Measurements from ENCODE around the gene LY6G6C. TPM values are rescaled to one million over a fixed set of nuclear protein-coding genes. Genes with fewer than 3 reads are reported as not detected.

LY6G6C gene
- total RNA-seq, 2 donors from 2014 or later: not detected

DNA sequence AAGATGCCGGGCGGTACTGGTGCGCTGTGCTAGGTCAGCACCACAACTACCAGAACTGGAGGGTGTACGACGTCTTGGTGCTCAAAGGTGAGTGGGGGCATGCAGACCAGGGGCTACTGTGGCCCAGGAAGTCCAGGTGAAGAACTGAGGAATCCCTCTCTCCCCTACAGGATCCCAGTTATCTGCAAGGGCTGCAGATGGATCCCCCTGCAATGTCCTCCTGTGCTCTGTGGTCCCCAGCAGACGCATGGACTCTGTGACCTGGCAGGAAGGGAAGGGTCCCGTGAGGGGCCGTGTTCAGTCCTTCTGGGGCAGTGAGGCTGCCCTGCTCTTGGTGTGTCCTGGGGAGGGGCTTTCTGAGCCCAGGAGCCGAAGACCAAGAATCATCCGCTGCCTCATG is 13.8 kb downstream of the LY6G6C start:
- Histone ChIP-seq H3K36me3 (replicated peaks in 1 of 2; ENCODE audit: insufficient read depth in 1 of 2, low read depth in 2 of 2) (no peaks in the 10 kb centered on the region), H3K4me1 (peaks cover 6% of the 10 kb centered on the region), H3K27me3 (no peaks in the 10 kb centered on the region), H3K27ac (no peak overlapping the region), H3K9me3 (no peaks in the 10 kb centered on the region), H3K4me3 (no peak overlapping the region)
- TF ChIP-seq, protein P1, sequence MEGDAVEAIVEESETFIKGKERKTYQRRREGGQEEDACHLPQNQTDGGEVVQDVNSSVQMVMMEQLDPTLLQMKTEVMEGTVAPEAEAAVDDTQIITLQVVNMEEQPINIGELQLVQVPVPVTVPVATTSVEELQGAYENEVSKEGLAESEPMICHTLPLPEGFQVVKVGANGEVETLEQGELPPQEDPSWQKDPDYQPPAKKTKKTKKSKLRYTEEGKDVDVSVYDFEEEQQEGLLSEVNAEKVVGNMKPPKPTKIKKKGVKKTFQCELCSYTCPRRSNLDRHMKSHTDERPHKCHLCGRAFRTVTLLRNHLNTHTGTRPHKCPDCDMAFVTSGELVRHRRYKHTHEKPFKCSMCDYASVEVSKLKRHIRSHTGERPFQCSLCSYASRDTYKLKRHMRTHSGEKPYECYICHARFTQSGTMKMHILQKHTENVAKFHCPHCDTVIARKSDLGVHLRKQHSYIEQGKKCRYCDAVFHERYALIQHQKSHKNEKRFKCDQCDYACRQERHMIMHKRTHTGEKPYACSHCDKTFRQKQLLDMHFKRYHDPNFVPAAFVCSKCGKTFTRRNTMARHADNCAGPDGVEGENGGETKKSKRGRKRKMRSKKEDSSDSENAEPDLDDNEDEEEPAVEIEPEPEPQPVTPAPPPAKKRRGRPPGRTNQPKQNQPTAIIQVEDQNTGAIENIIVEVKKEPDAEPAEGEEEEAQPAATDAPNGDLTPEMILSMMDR (IDR thresholded peaks at IDR 0.05): no peak
- no peak for TF ChIP-seq POLR2A (IDR thresholded peaks at IDR 0.05)
- intact Hi-C loops (cut with DNase I): no loop called here
- 73 to 88% methylated on average over 4 to 10 of the region's 10 CpGs for WGBS, 2 donors
- ATAC-seq (no peak), DNase-seq (no peak)

DNA sequence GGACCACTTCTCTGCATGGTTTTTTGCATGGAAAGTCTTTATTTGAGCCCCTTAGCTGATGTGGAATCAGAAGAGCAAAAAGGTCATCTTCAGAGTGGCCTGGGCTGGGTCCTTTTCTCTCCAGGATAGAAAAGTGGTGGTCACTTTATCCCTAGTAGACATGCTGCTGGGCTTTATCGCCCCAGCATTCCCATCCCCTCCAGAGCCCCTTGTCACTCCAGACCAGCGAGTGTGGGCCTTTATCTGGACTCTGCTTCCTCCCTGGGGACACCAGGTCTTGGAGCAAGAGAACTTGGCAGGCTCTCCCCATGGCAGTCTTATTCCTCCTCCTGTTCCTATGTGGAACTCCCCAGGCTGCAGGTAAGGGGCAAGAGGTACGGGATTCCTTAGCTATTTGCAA is 14.9 kb downstream of the LY6G6C start, which contains the start of gene LY6G6F:
Gene LY6G6F, plus strand, starts transcription at position 268 of the 400 bp plus-strand sequence. Its CDS starts 41 bp downstream, at position 309.
- TF ChIP-seq, protein P1 (IDR thresholded peaks at IDR 0.05): no peak
- TF ChIP-seq POLR2A (IDR thresholded peaks at IDR 0.05): no peak
- intact Hi-C loops (cut with DNase I): no loop called here
- Histone ChIP-seq H3K36me3 (replicated peaks in 1 of 2; ENCODE audit: insufficient read depth in 1 of 2, low read depth in 2 of 2) (no peaks in the 10 kb centered on the region), H3K27me3 (no peaks in the 10 kb centered on the region), H3K9me3 (no peaks in the 10 kb centered on the region), H3K4me1 (peaks cover 13% of the 10 kb centered on the region), H3K4me3 (no peak within 1 kb of the TSS), H3K27ac (no peak within 1 kb of the TSS)
- ATAC-seq (no peak), DNase-seq (no peak)
- WGBS, 2 donors: 29 to 37% methylated on average over 3 of the region's 3 CpGs

DNA sequence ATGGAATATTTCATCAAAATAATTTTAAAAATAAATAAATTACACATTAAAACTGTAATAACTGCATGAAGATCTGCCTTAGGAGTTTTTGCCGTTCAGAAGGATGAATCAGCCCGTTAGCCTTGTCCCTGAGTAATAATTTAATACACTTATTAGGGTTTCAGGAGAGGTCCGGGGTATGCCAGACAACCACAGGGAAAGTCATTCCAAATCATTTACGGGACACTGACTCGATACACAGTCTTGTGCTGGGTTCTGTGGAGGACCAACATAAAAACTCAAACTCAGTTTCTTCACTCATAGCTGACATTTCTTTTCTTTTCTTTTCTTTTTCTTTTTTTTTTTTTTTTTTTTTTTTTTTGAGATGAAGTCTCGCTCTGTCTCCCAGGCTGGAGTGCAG is 15.6 kb downstream of the LY6G6C start:
- TF ChIP-seq, protein P1 (IDR thresholded peaks at IDR 0.05): no peak
- TF ChIP-seq POLR2A (IDR thresholded peaks at IDR 0.05): no peak
- 73 to 81% methylated on average over 6 of the region's 6 CpGs for WGBS, 2 donors
- Histone ChIP-seq H3K27me3 (no peaks in the 10 kb centered on the region), H3K27ac (no peak overlapping the region), H3K4me3 (no peak overlapping the region), H3K36me3 (replicated peaks in 1 of 2; ENCODE audit: insufficient read depth in 1 of 2, low read depth in 2 of 2) (no peaks in the 10 kb centered on the region), H3K4me1 (peaks cover 20% of the 10 kb centered on the region), H3K9me3 (no peaks in the 10 kb centered on the region)
- ATAC-seq (no peak), DNase-seq (no peak)
- intact Hi-C loops (cut with DNase I): no loop called here

DNA sequence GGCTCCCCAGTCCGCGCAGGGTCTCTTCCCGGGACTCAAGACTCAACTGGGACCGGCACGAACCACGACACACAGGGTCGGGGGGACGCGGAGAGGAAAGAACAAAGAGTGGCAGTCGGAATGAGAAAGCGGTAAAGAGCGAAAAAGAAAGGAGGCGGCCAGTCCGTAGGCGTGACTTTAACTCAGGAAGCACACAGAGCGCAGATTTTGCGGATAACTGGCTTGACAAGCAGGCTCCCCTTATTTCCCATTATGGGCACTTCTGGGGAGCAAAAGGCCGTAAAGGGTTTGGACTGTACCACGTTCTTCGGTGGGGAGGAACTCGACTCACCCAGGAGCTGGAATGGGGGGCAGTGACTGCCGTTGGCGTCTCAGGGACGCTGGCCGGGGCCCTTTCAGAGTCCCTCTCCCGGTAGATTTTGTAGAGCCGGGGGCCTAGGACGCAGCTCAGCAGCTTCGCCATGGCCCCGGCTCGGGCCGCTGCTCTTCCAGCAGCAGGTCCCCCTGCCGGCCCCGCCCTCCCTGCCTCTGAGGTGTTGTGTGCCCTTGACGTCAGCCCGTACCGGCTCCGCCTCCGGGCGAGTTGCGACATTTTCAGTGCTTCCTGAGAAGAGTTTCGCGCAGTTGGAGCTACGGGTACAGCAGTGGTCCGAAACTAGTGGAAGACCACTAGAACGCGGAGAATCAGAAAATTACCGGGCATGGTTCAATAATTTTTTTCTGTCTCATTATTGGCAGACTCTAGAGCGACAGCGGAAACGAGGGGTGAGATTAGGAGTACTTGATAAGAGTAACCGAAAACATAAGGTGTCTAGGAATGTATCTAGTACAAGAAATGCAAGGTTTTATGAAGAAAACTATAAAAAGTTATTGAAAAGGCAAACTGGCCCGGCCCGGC is 18.5 kb downstream of the LY6G6C start, which contains the start of gene ABHD16A:
Gene ABHD16A, minus strand, starts transcription at position 506 of the 898 bp plus-strand sequence. Its CDS starts 43 bp downstream, at position 463.
- Histone ChIP-seq H3K4me1 (peaks cover 23% of the 10 kb centered on the region), H3K4me3 (peak within 1 kb of the TSS; percentile 40 to 52), H3K36me3 (replicated peaks in 1 of 2; ENCODE audit: insufficient read depth in 1 of 2, low read depth in 2 of 2) (no peaks in the 10 kb centered on the region), H3K27me3 (no peaks in the 10 kb centered on the region), H3K9me3 (no peaks in the 10 kb centered on the region), H3K27ac (peak within 1 kb of the TSS; percentile 90 to 97 (median 96))
- TF ChIP-seq, protein P1 (IDR thresholded peaks at IDR 0.05): peak in 3 of 7 experiments; percentile 17 to 31 (median 21)
- TF ChIP-seq POLR2A (IDR thresholded peaks at IDR 0.05): peak; percentile 87 to 98 (median 97)
- 0 to 1% methylated on average over 38 to 54 of the region's 54 CpGs for WGBS, 2 donors
- ATAC-seq (peak; percentile 98), DNase-seq (peak; percentile 98 to 100 (median 99))
- intact Hi-C loops (cut with DNase I): no loop called here
